B cell (primary cell): ENCODE measurements around the gene SORT1. TPM values are rescaled to one million over a fixed set of nuclear protein-coding genes. Genes with fewer than 3 reads are reported as not detected.

Experiments used
- ATAC-seq: fragments of 200-7000 bp; cut with Tn5 transposase; one replicate; pipeline ENCODE4 v1.10.0; 2021; ENCODE audit warnings: low read depth, mild to moderate bottlenecking, moderate number of reproducible peaks, moderate library complexity
- CTCF ChIA-PET: fragments of 350-600 bp; sonication (Branson Sonifier 250); formaldehyde crosslinking; loops from one replicate; lab custom pipeline; 2021; ENCODE audit warnings: antibody characterized with exemption, inconsistent platforms; lab: Charles Lee
- POLR2A ChIA-PET: fragments of 350-600 bp; sonication (Branson Sonifier 250); formaldehyde crosslinking; loops from one replicate; lab custom pipeline; 2021; ENCODE audit warnings: antibody characterized with exemption; lab: Charles Lee
- DNase-seq: peaks from one replicate; pipeline ENCODE4 v3.0.0; 2013
- H2AFZ ChIP-seq: 2 replicates; pipeline ENCODE4 v1.6.1; 2012; ENCODE audit warnings: mild to moderate bottlenecking, low read depth, low read length; ENCODE audit not compliant: insufficient read depth, poor library complexity, severe bottlenecking
- H3K27ac ChIP-seq, 2 donors: 1 replicate in 1 of 2; 2 replicates in 1 of 2; pipeline ENCODE4 v1.5.1; 2012 to 2013; ENCODE audit warnings: low read length in 2 of 2, mild to moderate bottlenecking in 2 of 2, moderate library complexity in 1 of 2
- H3K27me3 ChIP-seq, 4 experiments: fragments of 200-600 bp in 1 of 4; sonication (generic) in 1 of 4; replicated peaks in 1 of 4; 1 replicate in 2 of 4; 2 replicates in 2 of 4; pipeline versions ENCODE4 v1.6.1 to v1.7.0; 2013 to 2016; ENCODE audit warnings: low read length in 3 of 4, mild to moderate bottlenecking in 2 of 4, mixed read lengths in 1 of 4, moderate library complexity in 1 of 4; ENCODE audit not compliant: insufficient read depth in 4 of 4, control insufficient read depth in 3 of 4; ENCODE audit errors: control extremely low read depth in 1 of 4
- H3K36me3 ChIP-seq, 2 experiments: replicated peaks in 1 of 2; 1 replicate in 1 of 2; 2 replicates in 1 of 2; pipeline versions ENCODE4 v1.6.1 to v1.7.1; 2013; ENCODE audit warnings: low read length in 1 of 2; ENCODE audit not compliant: insufficient read depth in 2 of 2, control insufficient read depth in 1 of 2; ENCODE audit errors: control extremely low read depth in 1 of 2, extremely low read depth in 1 of 2
- H3K4me1 ChIP-seq, 2 donors: fragments of 200-600 bp in 1 of 2; sonication (generic) in 1 of 2; 1 replicate in 1 of 2; 2 replicates in 1 of 2; pipeline versions ENCODE4 v1.5.1 to v1.6.1; 2013 to 2017; ENCODE audit warnings: low read length in 2 of 2; ENCODE audit not compliant: control insufficient read depth in 2 of 2, insufficient read depth in 2 of 2
- H3K4me2 ChIP-seq: replicated peaks from 2 replicates; pipeline ENCODE3; 2012; ENCODE audit warnings: mild to moderate bottlenecking, low read depth, low read length; ENCODE audit not compliant: poor library complexity, severe bottlenecking
- H3K4me3 ChIP-seq, 5 experiments: fragments of 200-600 bp in 1 of 5; sonication (generic) in 1 of 5; 1 replicate in 3 of 5; 2 replicates in 2 of 5; pipeline versions ENCODE4 v1.5.1 to v1.7.0; 2011 to 2016; ENCODE audit warnings: low read length in 4 of 5, mild to moderate bottlenecking in 4 of 5, low read depth in 2 of 5, control low read depth in 1 of 5, moderate library complexity in 1 of 5; ENCODE audit not compliant: insufficient read depth in 1 of 5; ENCODE audit errors: control extremely low read depth in 1 of 5, extremely low read depth in 1 of 5
- H3K79me2 ChIP-seq: fragments of 200-600 bp; sonication (generic); one replicate; pipeline ENCODE4 v1.6.0; 2016; ENCODE audit warnings: low read length; ENCODE audit not compliant: control insufficient read depth, insufficient read depth
- H3K9ac ChIP-seq: fragments of 200-600 bp; sonication (generic); 2 replicates; pipeline ENCODE4 v1.6.1; 2017; ENCODE audit warnings: mild to moderate bottlenecking, low read length, moderate library complexity
- H3K9me3 ChIP-seq, 3 donors: one replicate each; pipeline versions ENCODE4 v1.6.1 to v1.7.1; 2013; ENCODE audit warnings: low read length in 2 of 3; ENCODE audit not compliant: control insufficient read depth in 2 of 3, insufficient read depth in 1 of 3; ENCODE audit errors: control extremely low read depth in 1 of 3
- H4K20me1 ChIP-seq: 2 replicates; pipeline ENCODE4 v1.6.0; 2012; ENCODE audit warnings: mild to moderate bottlenecking, low read length; ENCODE audit not compliant: insufficient read depth, control insufficient read depth, poor library complexity, severe bottlenecking
- H3K27ac Mint-ChIP-seq: one replicate; pipeline ENCODE4 v1.8.0; 2021; ENCODE audit warnings: mixed read lengths
- H3K27me3 Mint-ChIP-seq: one replicate; pipeline ENCODE4 v1.8.0; 2021; ENCODE audit warnings: mixed read lengths
- H3K4me1 Mint-ChIP-seq: one replicate; pipeline ENCODE4 v1.8.0; 2021; ENCODE audit warnings: mixed read lengths
- H3K4me3 Mint-ChIP-seq: one replicate; pipeline ENCODE4 v1.8.0; 2021; ENCODE audit warnings: mixed read lengths
- H3K9me3 Mint-ChIP-seq: one replicate; pipeline ENCODE4 v1.8.0; 2022; ENCODE audit warnings: mixed read lengths; ENCODE audit not compliant: insufficient read depth
- CTCF ChIP-seq: fragments of 200-600 bp; IDR thresholded peaks from one replicate; pipeline ENCODE4 v1.8.0; 2022; ENCODE audit warnings: antibody characterized with exemption, mild to moderate bottlenecking
- EZH2 ChIP-seq: IDR thresholded peaks from 2 replicates; pipeline ENCODE4 v1.6.1; 2012; ENCODE audit warnings: borderline replicate concordance, low read depth, mild to moderate bottlenecking, moderate library complexity, low read length; ENCODE audit not compliant: insufficient read depth, poor library complexity, severe bottlenecking
- WGBS: methylation state at CpG from one replicate; pipeline ENCODE4 v1.1.5; 2013; ENCODE audit warnings: missing lambda C conversion rate; ENCODE audit not compliant: insufficient coverage; 5-methylcytosine and 5-hydroxymethylcytosine counted together
- intact Hi-C: fragments of 100-400 bp; cut with micrococcal nuclease; formaldehyde crosslinking; loops from one replicate; pipeline ENCODE4 v1.10.0; 2022
- polyA plus RNA-seq: library from polyadenylated mRNA; depleted of rRNA; stranded (reverse); fragments of >200 nt; gene quantifications from 2 replicates; pipeline ENCODE4 v1.2.3, GENCODE V29; 2012
- total RNA-seq, 2 donors: library from RNA; stranded (reverse); fragments of 120-200 nt in 1 of 2; gene quantifications; 1 replicate in 1 of 2; 2 replicates in 1 of 2; pipeline versions ENCODE4 v1.2.3 to v1.2.4, GENCODE V29; 2013 to 2022

SORT1 gene
- total and polyA plus RNA-seq, 2 donors (not counting 1 experiment from before 2014, with no cell fraction given): 0.13 to 0.25 TPM

GRCh38 chr1:109282952-109283747 is 114.6 kb downstream of the SORT1 start, which contains the start of gene PSRC1:
Gene PSRC1, minus strand, starts transcription at chr1:109283145.
- Histone ChIP-seq H3K27me3 (no peaks in the 10 kb centered on the region), H3K36me3 (no peaks in the 10 kb centered on the region), H4K20me1 (no peaks in the 10 kb centered on the region), H3K9ac (peak within 1 kb of the TSS; percentile 88), H3K79me2 (no peaks in the 10 kb centered on the region), H2AFZ (peak within 1 kb of the TSS; percentile 88), H3K4me3 (peak within 1 kb of the TSS; percentile 68 to 93 (median 80)), H3K4me1 (peaks cover 12 to 19% of the 10 kb centered on the region in 2 donors), H3K4me2 (peak within 1 kb of the TSS; percentile 92), H3K27ac (peak within 1 kb of the TSS in 1 of 2 donors; percentile 22), H3K9me3 (no peaks in the 10 kb centered on the region)
- intact Hi-C loops: loop anchor here (1.0 kb wide), 5 partner anchors 24 to 211 kb away; partner anchors contain the start of genes CYB561D1, MYBPHL and PSMA5
- Mint-ChIP-seq H3K27ac (peak within 1 kb of the TSS; percentile 88), H3K27me3 (peaks cover 3% of the 10 kb centered on the region), H3K4me3 (peak within 1 kb of the TSS; percentile 97), H3K4me1 (peaks cover 16% of the 10 kb centered on the region), H3K9me3 (no peaks in the 10 kb centered on the region)
- ChIA-PET CTCF (interaction anchor here (0.9 to 8.8 kb wide), 12 partner anchors 8 to 701 kb away, joined by 3 to 387 read pairs (median 4); partner anchors contain the start of genes AHCYL1 and SORT1), POLR2A (no interaction called here)
- under 1% methylated on average over 47 of the region's 56 CpGs for WGBS
- ATAC-seq (peak; percentile 99), DNase-seq (peak; percentile 94)
- TF ChIP-seq CTCF (peak; percentile 71), EZH2 (no peak)
